HG03196 (cell line): ENCODE measurements around the gene ZNF286A.
A peak's percentile ranks its signal among the peaks of the same experiment; 100 is the strongest.
"Not testable (repeated sequence)": the region's sequence is repeated elsewhere in the genome, so short reads cannot be mapped to it uniquely, and the experiment has no call there.

ENCODE experiments used
- ATAC-seq: cut with Tn5 transposase; IDR thresholded peaks from one replicate; pipeline ENCODE4 v1.9.1; 2021; ENCODE audit not compliant: unreplicated experiment

Gene ZNF286A

GRCh38 chr17:15698967-15699366 lies 585 bp upstream of the ZNF286A start:
- not testable (repeated sequence) for ATAC-seq

- peak; percentile 3 for ATAC-seq
Measured at GRCh38 chr17:15699937-15700336, 385 bp downstream of the ZNF286A start.

- not testable (repeated sequence) for ATAC-seq
Measured at GRCh38 chr17:15704239-15704638, 4.7 kb downstream of the ZNF286A start.

GRCh38 chr17:15704813-15705212 lies 5.3 kb downstream of the ZNF286A start:
- ATAC-seq: not testable (repeated sequence)

- ATAC-seq: not testable (repeated sequence)
Measured at GRCh38 chr17:15708879-15709278, 9.3 kb downstream of the ZNF286A start.

- not testable (repeated sequence) for ATAC-seq
Measured at GRCh38 chr17:15716601-15717563, 17.3 kb downstream of the ZNF286A start.

- not testable (repeated sequence) for ATAC-seq
Measured at GRCh38 chr17:15730535-15730934, 31.0 kb downstream of the ZNF286A start.

- ATAC-seq: not testable (repeated sequence)
Measured at GRCh38 chr17:15731900-15732299, 32.3 kb downstream of the ZNF286A start, which contains the start of gene TBC1D26. Gene TBC1D26 (plus strand): TSS chr17:15732283. CDS start chr17:15735349, 3,066 bp downstream.

GRCh38 chr17:15733174-15733789 lies 33.7 kb downstream of the ZNF286A start:
- ATAC-seq: not testable (repeated sequence)

GRCh38 chr17:15736578-15736977 lies 37.0 kb downstream of the ZNF286A start:
- ATAC-seq: not testable (repeated sequence)

- ATAC-seq: no peak
Measured at GRCh38 chr17:15738066-15738465, 38.5 kb downstream of the ZNF286A start.

- ATAC-seq: not testable (repeated sequence)
Measured at GRCh38 chr17:15739259-15739658, 39.7 kb downstream of the ZNF286A start.

- not testable (repeated sequence) for ATAC-seq
Measured at GRCh38 chr17:15740041-15740440, 40.5 kb downstream of the ZNF286A start.

- ATAC-seq: no peak
Measured at GRCh38 chr17:15740570-15741120, 41.1 kb downstream of the ZNF286A start.

GRCh38 chr17:15741624-15742023 lies 42.1 kb downstream of the ZNF286A start:
- ATAC-seq: no peak

- ATAC-seq: no peak
Measured at GRCh38 chr17:15742051-15742795, 42.7 kb downstream of the ZNF286A start.

GRCh38 chr17:15742921-15743320 lies 43.4 kb downstream of the ZNF286A start:
- ATAC-seq: no peak

GRCh38 chr17:15744074-15744676 lies 44.6 kb downstream of the ZNF286A start:
- no peak for ATAC-seq

GRCh38 chr17:15744885-15745284 lies 45.3 kb downstream of the ZNF286A start:
- no peak for ATAC-seq

- not testable (repeated sequence) for ATAC-seq
Measured at GRCh38 chr17:15749403-15749802, 49.9 kb downstream of the ZNF286A start.
